GM19238 (cell line): ENCODE results near the gene MFSD6.

Experiments
- DNase-seq: peaks from one replicate; pipeline ENCODE4 v3.0.0; 2011; ENCODE audit warnings: low spot score; ENCODE audit not compliant: insufficient read length

Gene MFSD6

DNA sequence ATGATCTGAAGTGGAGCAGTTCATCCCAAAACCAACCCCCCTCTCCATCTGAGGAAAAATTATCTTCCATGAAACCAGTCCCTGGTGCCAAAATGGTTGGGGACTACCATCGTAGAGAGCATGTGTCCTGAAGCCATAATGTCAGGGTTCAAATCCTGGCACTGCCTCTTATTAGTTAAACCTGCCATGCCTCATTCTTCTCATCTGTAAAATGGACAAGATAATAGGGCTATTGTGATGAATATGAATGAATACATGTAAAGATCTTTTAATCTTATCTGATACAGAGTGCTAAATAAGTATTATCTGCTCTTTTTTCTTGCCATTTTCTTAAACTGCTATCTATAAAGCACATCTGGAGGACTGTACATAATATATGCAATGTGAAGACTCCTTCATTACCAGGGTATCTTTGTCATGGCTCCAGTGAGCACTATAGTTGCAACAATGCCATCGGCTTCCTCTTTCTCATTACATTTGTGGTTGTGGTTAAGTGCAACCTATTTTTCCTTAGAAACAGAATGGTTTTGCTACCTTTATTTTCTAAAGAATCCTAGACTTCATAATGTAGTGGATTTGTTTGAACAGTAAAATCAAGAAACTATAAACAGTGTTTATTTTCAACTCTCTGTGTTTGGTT, 27.0 kb downstream of the MFSD6 start:
- DNase-seq, result no peak

GRCh38 chr2:190436557-190436956, 28.4 kb downstream of the MFSD6 start:
- DNase-seq, result no peak

DNA sequence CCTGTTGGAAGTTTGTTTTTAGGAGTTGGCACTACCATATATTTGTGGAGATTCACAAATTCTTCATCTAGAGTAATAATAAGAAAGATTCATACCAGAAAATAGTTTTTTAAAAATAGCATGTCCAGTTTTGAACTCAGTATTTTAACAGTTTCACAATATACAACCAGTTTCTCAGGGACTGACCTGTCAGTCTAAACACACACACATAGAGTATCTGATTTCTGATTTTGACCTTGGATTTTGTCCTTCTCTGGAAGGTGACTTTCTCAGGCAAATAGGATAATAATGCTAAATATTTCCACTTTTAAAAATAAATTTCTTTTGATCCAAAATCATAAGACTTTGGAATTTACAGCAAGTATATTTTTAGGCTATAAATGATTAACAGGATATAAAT, 32.0 kb downstream of the MFSD6 start:
- no peak for DNase-seq

DNA sequence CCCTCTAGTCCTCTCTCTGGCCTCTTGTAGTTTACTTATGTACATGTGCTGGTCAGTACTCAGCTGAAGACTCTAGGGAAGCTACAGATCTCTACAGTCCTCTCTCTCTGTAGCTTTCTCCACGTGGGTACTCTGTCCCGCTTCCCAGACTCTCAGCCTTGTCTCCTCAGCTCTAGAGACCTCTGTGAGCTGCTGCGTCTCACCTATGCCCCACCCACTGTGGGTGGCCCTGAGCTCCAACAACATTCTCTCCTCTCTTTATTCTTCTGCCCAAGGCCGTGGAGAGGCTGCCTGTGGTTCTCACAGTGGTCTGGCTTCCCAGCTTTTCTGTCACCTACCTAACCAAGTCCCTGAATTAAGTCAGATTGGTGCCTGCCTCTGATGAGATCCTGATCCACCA, 33.4 kb downstream of the MFSD6 start:
- no peak for DNase-seq

GRCh38 chr2:190443055-190443454, 34.9 kb downstream of the MFSD6 start:
- DNase-seq, result no peak

DNA sequence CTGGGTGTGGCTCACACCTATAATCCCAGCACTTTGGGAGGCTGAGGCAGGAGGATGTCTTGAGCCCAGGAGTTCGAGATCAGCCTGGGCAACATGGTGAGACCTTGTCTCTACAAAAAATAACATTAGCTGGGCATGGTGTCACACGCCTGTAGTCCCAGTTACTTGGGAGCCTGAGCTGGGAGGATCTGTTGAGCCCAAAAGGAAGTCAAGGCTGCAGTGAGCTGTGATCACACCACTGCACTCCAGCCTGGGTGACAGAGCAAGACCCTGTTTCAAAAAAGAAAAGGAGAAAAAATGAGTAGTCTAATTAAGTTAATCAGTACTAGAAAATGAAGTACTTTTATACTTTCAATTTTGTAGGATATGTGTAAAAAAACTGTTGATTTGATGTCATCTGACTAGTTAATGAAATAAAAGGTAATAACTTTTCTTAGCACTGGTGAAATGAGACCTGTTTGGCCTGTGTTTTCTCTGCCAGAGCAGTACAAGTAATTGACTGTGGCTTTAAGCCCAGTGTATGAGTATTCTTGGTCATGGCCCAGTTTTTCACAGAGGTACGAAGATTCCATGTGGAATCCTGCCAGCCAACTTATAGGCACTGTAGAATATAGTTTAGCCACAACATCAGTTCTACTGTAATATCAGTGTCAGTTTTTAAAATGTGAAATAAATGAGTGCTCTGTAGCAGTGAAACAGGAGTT, 35.8 kb downstream of the MFSD6 start:
- DNase-seq, result no peak

DNA sequence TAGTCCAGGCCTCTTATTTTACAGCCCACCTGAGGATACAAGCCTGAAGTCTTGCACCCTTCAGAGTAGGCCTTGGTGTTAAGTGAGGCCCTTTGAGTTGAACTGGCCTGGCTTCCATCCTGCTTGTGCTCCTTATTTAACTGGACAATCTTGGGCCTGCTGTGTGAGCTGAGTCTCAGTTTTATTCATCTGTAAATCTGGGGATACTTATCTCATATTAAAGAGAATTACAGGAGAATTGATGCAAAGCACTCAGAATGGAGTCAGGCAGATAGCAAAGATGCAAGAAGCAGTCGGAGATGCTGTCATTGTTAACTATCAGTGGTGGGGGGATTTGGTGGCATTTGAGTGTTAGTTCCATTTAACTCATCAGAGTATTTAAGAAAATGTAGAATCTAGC, 36.8 kb downstream of the MFSD6 start:
- no peak for DNase-seq

- DNase-seq, result no peak
These were observed 38.0 kb downstream of the MFSD6 start for GRCh38 chr2:190446193-190446592.

DNA sequence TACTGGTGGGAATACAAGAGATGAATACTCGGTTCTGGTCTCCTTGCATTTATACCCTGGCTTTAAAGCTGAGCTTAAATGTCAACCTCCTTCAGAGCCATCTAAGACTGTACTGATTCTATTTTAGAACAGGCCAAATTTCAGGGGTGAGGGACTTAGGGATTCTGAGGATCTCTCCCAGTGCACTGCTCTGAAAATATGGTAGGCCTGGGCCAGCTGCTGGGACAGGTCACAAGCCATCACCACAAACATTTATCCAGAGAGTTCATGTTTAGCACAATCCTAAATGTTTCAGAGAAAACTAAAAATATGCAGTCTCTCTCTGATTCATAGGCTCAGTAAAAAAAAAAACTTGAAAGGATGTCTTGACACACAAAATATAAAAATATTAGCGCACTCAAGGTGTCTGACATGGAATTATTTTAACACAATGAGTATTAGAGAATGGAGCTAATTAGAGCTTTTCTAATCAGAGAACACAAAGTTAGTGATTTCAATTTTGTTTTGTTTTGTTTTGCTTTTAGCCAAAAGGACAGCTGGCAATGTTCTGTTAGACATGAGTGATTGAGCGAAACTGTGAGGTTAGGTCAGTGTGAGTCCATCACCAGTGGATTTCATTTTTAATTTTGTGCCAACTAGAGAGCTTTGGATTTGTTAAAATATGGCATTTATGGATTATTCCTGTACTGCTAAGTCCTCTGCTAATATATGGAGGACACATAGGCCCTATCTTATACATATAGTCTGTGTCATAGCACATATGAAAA, 38.8 kb downstream of the MFSD6 start:
- no peak for DNase-seq

DNA sequence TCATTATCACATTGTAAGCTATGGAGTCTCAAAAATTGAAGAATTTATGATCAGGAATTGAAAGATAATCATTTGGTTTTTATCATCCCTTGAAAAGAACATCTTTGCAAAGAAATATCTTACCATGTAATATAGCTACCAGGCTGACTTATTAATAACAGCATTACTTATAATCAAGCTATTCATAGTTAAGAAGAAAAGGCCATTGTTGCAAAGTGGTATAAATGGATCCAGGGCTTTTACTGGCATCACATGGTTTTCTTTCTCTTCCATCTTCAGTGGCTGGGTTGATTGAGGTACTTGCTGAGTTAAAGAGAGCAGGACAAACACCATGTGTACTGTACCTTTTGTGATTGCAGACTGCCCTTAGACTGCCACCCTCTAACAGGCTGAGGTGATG, 39.6 kb downstream of the MFSD6 start:
- DNase-seq, result no peak

GRCh38 chr2:190449925-190450324, 41.8 kb downstream of the MFSD6 start:
- no peak for DNase-seq

DNA sequence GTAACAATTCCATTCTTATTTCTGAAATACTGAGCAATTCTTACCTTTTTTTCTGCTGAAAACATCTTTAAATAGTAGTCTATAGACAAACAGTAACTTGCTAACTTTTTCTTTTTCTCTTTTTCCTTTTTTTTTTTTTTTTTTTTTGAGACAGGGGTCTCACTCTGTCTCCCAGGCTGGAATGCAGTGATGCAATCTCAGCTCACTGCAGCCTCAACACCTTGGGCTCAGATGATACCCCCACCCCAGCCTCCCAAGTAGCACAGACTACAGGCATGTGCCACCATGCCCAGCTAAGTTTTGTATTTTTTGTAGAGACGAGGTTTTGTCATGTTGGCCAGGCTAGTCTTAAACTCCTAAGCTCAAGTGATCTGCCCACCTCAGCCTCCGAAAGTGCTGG, 42.2 kb downstream of the MFSD6 start:
- no peak for DNase-seq

DNA sequence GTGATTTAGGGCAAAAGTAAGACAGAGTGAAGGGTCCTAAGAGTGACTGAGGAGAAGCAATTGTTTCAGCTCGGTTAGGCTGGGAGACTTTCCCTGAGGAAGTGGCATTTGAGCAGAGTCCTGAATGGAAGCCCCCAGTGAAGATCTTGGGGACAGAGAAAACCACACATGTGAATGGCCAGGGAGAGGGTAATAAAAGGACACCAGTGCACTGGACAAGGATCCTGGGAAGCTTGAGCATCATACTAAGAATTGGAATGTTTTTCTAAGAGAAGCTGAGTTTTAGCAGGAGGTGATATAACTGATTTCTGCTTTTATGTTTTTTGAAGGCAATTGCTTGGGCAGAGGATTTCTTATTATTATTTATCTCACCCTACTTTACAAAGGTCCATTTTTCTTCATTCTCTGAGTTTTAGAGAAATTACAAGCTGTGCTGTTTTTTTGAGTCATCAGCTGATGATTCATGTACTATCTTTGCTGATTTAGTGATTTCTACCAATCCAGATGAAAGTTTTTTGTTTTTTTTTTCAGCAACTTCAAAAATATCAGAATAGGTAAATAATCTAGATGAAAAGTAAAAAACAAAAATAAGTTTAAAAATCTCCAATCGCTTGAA, 43.5 kb downstream of the MFSD6 start:
- no peak for DNase-seq

DNA sequence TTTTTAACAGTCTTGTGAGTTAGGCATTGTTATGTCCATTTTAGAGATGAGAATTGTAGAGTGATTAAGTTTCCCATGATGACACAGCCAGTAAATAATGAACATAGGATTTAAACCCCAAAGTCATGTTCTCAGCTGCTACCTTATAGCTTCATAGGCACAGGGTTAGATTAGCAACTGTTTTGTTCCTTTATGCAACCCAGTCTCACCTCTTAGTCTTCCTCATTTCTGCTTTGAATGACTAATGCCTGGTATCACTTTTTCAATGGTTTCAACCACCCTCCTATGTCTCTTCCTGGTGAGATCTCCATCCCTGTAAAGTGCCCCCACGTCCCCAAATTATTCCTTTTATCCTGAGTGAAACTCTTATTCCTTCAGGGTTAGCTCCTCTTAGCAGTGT, 44.3 kb downstream of the MFSD6 start:
- DNase-seq, result no peak

- DNase-seq, result no peak
These were observed 46.6 kb downstream of the MFSD6 start for GRCh38 chr2:190454795-190455194.

DNA sequence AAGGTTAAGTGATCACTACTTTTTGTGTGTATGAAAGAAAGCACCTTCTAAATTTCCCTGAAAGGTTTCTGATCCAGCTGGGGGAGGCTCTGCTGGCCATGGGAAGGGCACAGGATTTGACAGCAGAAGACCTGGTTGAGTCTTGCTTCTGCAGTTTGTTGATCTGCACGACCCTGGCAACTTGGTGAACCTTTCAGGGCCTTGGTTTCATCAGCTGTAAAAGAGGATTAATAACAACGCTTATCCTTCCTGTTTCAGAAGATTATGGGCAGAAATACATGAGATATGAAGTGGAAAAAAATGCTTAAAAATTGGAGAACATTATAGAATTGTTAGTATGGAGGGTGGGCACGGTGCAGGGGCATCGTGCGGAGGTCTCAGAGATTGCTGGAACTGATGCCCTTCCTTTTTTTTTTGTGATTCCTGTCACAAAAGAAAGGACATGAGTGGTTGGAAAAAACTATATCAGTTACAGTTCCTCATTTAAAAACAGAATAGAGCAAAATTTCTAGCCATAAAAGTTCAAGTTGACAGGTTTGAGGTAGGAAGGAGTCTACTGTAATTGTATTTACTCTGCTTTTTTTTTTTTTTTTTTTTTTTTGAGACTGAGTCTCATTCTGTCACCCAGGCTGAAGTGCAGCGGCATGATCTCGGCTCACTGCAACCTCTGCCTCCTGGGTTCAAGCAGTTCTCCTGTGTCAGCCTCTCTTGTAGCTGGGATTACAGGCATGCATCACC, 47.4 kb downstream of the MFSD6 start:
- DNase-seq, result no peak

DNA sequence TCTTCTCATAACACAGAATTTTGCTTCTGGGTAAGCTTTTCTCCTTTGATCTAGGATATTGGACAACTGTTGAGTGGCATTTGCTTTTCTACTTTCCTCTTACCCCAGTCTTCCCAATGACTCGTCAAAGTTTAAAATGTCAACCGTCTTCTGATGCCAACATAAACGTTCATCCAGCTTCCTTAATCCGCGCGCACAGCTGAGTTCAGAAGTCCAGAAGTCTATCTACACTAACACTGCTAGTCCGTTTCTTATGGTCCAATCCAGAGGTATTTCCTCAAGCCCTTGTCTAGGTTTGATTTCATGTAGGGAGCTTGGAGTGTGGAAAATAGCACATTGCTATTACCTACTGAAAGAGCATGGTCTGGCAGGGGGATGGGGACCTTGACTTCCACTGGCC, 48.7 kb downstream of the MFSD6 start:
- no peak for DNase-seq

GRCh38 chr2:190457256-190457655, 49.1 kb downstream of the MFSD6 start:
- no peak for DNase-seq

- DNase-seq, result no peak
These were observed 50.4 kb downstream of the MFSD6 start for GRCh38 chr2:190458352-190459107.

DNA sequence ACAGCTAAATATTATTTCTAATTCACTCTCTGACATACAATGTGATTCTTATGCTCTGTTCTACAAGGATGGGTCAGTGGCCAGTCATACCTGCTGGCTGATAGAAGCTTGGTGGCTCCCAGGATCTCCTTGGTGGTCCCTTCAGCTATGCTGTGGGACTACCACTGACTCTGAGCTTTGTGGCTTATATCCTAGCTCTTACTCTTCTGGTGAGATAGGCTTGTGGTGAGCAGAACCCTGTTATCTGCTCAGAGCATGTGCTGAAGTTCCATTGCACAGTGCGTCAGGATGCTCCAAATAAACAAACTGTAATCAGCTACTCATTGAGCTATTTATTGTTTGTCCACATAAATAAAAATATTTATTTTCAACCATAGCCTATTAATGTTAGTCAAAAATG, 51.7 kb downstream of the MFSD6 start:
- DNase-seq, result no peak

DNA sequence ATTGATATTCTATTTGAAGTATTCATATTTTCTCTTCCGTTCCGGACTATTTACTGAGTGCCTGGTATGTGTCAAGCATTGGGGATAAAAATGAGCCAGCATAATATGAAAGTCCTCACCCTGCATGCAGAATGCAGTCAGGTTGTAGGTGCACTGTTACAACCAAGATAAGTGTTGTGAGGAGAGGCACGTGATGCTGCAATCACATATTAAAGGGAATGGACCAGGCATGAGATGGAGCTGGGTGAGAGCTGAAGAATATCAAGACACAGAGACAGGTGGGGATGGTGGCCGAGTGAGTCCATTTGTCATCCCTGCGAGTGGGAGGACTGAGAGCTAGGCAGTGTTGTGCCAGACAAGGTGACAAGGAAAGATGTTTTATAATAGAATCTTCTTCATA, 52.3 kb downstream of the MFSD6 start:
- no peak for DNase-seq
